Activated CD8-positive, alpha-beta memory T cell treated with anti-CD3 and anti-CD28 coated beads, Interleukin-2, amount 50 U/mL, for 48 hours (primary cell): ENCODE data around the gene ZNF286A.
"Not testable (repeated sequence)": the region's sequence is repeated elsewhere in the genome, so short reads cannot be mapped to it uniquely, and the experiment has no call there.

Experiments used
- DNase-seq: peaks from one replicate; pipeline ENCODE4 v3.0.0-alpha.2; 2020

Gene ZNF286A

DNA sequence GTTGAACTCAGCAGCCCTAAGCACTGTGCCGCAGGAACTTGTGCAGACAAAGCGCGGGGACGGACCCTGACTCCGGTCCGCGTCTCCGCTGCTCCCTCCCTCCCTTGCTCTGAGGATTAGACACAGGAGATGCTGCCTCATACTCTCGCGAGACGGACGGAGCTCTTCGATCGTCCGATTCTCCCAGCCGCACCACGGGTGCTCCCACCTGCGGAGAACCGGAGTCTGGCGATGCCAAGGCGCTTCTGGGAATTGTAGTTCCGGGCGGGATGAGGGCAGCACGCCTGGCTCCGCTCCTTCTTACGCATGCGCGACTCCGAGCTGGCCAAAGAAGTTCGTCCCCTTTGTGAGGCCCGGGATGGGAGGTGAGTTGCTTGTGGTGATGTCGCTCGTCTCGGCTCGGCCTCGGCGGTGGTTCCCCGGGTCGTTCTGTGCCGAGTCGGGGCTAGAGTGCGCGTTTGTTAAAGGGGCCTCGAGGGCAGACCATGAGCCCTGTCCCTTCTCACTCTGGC lies at the start of gene ZNF286A:
ZNF286A (plus strand) TSS at position 340 of the 512 bp plus-strand sequence. CDS start 578 bp downstream, outside the sequence.
- peak; percentile 97 for DNase-seq

DNA sequence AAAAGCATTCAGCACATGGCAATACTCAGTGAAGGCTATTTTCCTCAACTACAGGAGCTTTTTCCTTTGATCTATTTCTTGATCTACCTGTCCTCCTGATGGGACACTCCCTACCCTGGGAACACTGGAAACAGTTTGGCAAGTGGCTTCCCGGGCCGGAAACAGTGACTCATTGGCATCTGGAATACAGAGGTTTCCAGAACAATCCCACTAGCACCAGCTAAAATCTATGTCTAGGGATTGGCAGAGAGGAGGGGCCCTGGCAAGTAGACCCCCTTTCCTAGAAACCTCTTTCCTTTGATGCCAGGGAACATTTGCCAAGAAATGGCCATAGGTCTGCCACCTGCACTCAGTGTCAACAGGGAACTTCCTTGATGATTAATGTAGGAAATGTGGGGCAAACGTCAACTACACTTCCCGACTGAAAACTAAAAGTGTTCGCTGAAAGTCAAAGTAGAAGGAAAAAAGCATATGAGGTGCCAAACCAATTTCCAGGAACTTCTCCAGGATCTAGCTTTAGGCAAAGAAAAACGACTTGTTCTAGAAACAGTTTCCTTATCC lies 49.6 kb upstream of the ZNF286A start:
- no peak for DNase-seq

DNA sequence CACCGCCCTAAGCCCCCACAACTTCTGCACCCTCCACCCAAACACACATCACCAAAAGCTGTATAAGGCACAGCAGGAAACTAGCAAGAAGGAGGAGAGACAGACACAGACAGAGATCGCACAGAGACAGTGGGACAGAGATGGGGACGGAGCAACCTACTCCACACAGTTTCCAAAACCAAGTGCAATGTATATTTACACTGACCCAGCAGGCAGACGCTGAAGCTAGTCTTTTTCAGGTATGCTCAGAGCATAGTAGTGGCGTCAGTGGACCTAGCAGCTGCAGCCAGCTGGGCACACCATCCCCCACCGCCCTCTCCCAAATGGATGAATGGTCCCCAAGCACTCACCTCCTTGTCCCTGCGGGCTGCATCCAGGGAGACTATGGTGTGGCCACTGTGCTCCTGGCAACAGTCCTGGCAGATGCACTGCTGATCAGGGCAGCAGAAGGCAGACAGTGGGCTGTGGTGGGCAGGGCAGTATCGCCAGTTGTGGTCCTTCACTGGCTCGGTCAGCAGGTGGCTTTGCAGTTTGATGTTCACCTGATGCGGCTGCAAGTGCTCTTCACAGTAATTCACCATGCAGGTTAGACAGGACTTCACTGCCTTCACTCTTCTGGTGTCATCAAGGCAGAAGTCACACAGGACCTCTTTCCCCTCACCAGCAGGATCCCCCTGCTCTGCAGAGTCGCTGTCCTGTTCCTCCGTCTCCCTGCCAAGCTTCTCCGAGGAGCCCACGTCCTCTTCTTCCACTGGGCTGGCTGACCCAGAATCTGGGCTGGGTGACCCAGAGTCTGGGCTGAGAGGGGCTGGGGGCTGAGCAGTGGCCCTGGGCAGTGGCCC lies 48.6 kb upstream of the ZNF286A start:
- DNase-seq: no peak

DNA sequence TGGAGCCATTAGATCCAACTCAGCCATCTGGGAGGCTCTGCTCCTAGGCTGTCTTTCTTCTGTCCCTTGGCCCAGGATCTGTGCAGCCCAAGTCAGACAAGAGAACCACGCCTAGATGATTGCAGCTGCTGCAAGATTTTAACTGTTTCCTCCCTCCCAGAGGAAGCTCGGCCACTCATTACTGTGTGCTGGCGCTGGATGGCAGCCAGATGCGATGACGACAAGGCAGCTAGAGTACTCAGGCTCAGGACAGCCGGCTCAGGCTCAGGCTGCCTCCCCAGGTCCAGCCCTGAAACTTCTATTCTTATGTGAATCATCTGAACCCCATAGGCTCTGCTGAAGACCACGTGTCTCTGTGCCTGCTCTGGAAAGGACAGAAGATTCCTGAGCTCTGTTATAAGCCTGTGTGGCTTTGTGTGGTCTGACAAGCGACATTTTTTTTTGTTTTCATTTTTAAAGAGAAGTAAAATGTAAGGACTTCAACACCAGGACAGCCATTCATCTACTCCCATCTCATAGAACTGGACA lies 47.9 kb upstream of the ZNF286A start:
- DNase-seq: peak; percentile 59

DNA sequence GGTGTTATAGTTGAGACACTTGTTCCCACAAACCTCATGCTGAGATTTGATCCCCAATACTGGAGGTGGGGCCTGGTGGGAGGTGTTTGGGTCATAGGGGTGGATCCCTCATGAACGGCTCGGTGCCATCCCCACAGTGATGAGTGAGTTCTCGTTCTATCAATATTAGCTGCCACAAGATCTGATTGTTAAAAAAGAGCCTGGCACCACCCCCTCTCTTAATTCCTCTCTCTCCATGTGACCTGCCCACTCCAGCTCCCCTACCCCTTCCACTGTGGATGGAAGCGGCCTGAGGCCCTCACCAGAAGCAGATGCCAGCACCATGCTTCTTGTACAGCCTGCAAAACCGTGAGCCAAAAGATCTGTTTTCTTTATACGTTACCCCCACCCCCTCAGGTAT lies 46.6 kb upstream of the ZNF286A start:
- no peak for DNase-seq

DNA sequence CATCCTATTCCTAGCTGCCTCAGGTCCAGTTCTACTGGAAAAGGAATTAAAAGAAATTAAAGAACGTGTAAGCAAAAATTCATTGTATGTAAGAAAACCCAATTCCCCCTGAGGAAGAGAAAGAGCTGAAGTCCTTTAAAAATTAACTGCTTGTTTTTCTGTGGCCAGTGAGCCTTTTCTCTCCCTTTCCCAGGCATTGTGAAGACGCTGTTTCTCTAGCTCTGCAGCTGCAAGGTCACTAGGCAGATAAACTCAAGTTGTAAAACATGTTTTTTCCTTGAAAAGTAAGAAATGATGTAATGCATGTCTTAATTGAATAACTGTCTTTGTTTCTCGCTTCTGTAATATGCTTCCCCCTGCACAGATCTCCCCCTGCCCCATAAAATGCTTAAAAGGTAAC lies 45.2 kb upstream of the ZNF286A start:
- DNase-seq: not testable (repeated sequence)

DNA sequence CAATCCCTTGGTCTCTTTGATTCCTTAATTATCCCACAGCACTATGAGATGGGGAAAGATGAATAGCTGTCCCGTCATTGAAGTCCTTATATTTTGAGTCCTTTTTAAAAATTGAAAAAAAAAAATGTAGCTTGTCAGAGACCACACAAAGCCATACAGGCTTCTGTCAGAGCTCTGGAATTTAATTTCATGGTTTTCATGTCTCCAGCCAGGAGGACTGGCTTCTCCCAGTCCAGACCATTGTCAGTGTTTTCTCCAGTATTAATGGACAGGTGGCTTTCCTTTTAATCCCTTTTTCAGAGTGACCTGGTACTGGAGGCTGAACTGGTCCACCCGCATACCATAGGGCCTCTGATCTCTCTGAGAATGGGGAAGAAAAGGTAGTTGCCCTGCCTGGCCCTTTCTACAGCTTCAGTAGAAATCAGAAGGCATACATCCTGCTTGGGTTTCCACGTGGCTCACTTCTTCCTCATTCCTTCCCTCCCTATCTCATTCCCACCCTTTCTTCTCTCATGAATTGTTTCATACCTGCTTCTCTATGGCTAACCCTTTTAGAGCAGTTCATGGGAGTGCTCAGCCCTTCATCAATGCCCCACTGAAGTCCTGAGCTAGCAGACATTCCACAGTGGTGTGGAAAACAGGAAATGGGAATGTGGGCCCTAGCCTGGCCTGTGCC lies 44.5 kb upstream of the ZNF286A start:
- DNase-seq: no peak

DNA sequence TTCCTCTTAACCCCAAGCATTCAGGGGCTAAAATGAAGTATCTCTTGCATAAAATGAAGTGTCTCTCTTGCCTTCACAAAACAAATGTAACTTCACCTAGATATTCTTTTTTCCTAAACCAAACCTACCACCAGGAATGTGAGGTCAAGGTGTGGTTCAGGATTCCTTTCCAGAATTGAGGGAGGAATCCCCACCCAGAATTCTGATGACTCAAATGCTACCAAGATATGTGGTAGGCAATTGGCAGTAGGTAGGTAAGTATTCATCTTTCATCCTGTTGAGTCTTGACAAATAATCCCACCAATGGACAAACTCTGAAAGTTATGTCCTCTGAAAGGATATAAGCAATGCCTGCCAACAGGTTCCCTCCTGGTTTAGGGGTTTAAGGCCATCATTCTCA lies 41.7 kb upstream of the ZNF286A start:
- no peak for DNase-seq

DNA sequence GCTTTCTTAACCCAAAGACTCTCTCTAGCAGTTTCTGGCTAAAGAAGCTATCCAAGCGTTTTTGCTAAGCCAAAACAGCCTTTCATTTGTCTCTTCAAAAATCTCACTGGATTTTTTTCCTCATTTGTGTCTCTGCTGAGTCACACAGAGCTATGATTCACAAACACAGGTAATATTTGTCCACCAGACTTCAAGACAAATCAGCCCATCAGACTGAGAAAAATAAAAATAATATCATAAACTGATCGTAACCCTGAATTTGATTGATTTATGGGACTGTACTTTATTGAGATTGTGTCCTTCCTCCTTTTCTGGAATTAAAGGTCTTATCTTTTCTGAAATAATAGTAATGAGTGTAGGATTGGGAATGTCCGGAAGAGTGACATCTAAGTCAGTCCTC lies 41.3 kb upstream of the ZNF286A start:
- no peak for DNase-seq

DNA sequence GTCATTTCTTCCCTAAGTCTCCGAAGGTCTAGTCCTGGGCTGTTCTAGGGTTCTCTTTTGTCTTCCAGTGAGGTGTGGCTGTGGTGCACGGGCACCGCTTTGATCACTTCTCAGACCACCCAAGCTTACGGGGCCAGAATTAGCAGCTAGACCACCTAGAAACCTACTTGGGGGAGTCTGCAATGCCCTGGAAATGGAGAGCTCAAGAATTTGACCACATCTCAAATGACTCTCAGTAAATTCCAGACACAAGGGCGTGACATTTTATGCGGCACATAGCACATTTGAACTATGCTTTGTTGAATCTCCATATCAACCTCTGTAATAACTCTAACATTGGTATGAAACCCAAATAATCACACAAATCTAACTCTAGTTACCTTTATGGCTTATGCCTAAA lies 40.3 kb upstream of the ZNF286A start:
- no peak for DNase-seq

DNA sequence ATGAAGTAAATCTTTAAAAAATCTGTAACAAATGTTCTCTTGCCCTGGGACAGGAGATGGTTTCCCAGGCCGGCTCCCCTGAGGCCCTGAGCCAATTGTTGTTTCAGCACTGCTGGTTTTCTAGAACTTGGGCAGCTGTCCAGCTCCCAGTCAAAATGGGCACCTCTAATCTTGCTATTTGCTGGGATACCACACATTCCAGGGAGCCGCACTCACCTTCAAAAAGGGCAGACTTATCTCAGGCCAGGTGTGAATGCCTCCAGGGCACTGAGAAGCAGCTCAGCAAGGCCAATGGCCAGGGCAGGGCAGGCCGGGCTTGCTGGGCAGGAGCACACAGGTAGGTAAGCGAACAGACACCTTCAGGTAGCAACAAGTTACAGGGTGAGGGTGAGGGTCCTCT lies 39.9 kb upstream of the ZNF286A start:
- no peak for DNase-seq

DNA sequence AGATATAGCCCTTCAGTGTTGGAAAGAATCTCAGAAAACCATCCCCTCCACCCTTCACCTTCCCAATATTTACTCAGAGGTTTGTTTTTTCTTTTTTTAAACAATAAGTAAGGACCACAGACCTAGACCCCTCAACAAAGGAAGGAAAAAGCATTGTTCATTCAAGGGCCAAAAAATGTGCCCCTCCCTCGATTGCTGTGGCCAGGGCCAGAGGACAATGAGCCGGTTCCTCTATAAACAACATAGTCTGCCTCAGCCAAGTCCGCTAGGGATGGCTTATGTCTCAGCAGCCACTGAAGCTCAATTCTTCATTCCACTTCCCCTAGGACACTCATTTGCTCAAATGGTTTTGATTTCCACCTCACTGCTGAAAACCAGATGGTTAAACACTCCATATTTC lies 39.5 kb upstream of the ZNF286A start:
- no peak for DNase-seq

DNA sequence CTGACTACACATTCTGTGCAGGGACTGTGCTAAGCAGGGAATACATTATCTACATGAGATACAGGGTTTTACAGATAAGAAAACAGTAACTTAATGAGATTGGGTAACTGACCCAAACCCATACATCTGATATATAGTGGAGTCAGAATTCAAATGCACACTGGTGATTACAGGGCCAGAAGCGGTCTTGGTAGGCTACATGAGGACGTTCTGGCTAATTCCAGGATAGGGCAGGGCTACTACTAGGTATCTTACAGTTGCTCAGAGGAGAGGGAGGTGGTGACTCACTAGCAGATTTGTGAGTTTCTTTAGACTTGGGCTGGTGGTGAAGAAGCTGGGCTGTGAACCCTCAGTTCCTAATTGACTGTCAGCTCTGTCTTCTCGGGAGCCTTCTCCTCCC lies 36.9 kb upstream of the ZNF286A start:
- no peak for DNase-seq

DNA sequence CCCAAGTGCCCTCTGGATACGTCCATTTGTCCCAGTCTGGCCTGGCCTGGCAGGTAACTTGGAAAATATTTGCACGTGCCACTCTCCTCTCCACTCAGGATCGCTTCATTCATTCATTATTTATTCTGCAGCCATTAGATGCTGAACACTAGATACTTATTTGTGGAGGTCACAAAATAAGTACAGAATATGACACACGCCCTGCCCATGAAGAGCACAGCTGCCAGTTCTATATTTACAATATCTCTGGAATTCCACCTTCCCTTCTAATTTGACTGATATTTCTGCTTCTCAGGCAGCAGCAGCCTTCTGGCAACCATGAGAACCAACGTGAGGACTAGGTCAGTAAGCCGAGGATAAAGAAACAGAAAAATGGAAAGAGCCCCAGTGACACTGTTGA lies 36.4 kb upstream of the ZNF286A start:
- no peak for DNase-seq

DNA sequence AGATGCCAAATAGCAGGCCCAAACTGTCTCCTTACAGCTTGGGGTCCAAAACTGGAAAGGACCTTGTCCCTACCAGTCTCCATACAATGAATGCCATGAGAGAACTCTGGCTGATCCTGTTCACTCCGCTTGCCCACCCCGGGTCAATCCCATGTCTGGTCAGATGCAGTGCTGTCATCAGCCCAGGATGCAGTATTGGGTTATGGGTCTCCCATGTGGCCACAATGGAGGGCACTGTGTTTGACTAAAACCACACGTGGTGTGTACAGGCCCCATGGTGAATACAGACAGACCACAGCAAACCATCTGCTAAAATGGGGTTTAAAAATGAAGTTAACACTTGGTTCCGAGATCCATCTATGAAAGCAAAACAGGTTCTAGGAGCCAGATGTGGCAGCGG lies 35.9 kb upstream of the ZNF286A start:
- DNase-seq: no peak

DNA sequence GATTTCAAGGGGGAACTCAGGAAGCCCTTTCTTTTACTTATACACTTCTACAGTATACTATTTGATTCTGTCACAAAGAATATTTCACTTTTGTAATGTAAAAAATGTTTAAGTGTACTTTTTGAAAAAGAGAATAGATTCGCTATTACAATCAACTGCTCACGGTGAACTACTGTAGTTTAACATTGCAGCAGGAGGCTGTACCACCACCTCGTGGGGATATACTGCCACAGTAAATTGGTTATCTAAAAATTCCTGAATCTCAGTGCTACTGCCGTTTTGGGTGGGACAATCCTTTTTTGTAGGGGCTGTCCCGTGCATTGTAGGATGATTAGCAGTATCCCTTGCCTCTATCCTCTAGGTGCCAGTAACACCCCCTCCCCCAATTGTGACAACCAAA lies 30.0 kb upstream of the ZNF286A start:
- not testable (repeated sequence) for DNase-seq

DNA sequence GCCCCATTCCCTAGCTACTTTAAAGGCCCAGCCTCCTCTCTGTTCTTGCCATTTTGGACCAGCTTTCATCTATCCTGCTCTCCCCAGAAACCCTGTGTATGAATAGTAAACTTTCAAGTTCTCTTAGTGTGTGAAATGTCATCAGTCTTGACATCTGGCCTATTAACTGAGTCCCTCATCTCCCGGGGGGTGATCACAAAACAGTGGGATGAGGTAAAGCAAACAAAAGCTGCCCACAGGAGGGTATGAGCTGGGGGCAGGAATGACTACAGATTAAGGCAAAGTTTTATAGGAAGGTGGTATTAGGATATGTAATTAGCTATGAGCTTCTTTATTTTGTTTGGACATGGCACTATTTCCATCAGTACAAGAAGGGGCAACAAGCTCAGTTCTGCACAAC lies 24.9 kb upstream of the ZNF286A start:
- not testable (repeated sequence) for DNase-seq

DNA sequence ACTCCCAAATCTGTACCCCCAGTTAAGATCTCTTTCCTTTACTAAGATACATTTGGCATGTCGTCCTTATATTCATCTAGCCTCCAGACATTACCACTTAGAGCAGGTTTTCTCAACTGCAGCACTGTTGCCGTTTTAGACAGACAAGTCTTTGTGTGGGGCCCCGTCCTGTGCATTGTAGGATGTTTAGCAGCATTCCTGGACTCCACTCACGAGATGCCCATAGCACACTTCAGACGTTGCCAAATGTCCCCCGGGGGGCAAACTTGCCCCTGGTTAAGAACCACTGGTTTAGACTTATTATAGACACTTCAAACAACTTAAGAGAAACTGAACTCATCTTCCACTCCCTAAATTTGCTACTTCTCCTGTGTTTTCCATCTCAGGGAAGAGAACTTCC lies 23.6 kb upstream of the ZNF286A start:
- DNase-seq: not testable (repeated sequence)

DNA sequence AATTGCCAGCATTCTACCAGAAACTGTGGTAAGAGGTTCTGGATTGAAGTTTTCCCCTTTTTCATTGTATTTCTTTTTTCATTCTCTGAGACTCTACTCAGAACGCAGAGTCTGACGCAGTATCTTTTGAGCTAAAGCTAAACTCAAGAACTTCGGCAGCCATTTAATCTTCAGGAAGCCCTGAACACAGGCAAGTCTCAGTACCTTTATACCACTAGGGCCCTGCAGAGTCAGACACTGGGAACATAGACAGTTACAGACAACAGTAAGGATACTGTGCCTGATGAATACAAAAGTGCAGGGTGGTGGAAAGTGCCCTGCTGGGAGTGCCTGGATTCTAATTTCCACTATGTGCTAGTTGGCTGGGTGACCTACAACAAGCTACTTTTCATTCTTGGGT lies 16.4 kb upstream of the ZNF286A start:
- not testable (repeated sequence) for DNase-seq

DNA sequence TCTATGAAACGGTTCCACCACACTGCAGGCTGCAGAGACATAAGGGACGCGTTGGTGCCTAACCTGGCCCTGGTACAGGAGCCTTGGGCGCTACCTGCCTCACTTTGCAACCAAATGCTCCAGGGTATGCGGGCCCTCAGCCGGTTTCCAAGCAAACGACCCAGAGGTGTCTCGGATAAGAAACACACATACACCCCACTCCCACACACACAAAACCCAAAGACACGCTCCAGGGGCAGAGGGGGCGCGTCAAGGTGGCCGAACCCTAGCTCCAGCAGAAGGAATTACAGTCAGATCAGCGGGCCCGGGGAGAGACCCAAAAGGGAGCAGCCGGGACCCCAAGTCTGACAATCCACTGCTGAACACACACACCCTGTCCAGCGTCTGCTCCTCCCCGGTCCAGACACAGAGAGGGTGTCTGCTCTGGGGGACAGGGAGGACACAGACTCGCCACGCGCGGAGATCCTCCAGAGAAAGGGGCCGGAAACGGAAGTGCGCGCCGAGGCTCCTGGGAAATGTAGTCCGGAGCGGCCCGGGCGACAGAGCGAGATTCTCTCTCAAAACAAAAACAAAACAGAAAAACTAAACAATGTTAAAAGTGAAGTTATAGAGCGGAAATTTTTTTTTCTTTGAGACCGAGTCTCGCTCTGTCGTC lies 15.6 kb upstream of the ZNF286A start, which contains the start of gene TRIM16:
TRIM16 (minus strand) TSS at position 488 of the 655 bp plus-strand sequence. CDS start 32,702 bp downstream, outside the sequence.
- peak; percentile 89 for DNase-seq

DNA sequence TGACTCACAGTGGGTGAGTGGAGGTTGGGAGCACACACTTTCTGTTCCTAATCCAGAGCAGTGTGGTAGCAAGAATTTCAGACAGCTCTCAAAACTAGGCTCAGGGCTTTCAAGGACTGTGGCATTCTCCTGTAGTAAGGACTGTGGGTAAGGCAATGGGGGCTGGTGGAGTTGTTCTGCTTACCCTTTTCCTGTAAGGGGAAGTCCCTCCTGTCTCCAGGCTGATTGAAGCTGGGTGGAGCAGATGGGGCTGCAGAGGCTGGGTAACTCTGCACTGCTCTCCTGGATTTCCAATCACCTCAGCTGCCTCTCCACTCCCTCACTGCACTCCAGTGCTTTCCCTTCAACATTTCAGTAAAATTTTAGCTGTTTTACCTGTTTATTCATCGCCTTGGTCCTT lies 12.1 kb upstream of the ZNF286A start:
- not testable (repeated sequence) for DNase-seq

DNA sequence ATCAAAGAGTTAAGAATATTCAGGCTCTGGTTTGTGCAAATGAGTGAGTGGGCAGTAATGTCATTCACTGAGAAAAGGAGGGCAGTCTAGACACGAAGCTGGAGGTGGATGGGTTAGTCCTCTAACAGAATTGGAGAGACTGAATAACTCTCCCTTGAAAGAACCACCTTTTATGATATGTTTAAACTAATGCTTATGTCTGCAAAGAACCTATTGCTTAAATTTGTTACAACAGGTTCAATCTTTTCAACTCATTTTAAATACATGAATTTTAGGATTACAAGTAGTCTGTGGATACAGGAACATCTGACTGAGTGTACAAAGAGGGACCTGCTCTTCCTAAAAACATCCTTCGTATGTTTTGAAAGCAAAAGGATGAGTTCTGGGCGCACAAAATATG lies 585 bp upstream of the ZNF286A start:
- not testable (repeated sequence) for DNase-seq

DNA sequence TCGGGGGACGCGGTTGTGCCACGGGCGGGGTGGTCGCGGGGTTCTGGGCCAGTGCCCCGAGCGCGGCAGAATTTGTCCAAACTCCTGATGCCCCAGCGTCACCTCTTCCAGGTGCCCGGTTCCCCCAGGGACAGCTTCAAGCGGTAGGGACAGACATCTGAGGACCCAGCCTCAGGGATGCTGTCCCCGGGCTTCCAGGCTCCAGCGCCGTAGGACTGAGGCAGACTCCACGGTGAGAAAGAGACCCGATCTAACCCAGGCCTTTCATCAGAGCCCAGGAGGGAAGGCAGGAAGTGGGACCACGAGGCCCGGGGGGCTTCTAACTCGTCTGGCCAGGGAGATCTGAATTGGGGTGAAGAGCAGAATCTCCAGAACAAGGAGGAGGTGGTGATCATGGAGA lies 385 bp downstream of the ZNF286A start:
- DNase-seq: not testable (repeated sequence)
